NT2/D1 (cell line): ENCODE results near the gene NKX2-4.
"Not testable (repeated sequence)": the region's sequence is repeated elsewhere in the genome, so short reads cannot be mapped to it uniquely, and the experiment has no call there.

ENCODE experiments used
- DNase-seq: peaks from one replicate; pipeline ENCODE4 v3.0.0-alpha.2; 2011; ENCODE audit warnings: low read depth, low spot score
- H3K27me3 ChIP-seq: 2 replicates; pipeline ENCODE4 v1.6.0; 2011; ENCODE audit warnings: mild to moderate bottlenecking; ENCODE audit not compliant: insufficient read length, insufficient read depth
- H3K36me3 ChIP-seq: 2 replicates; pipeline ENCODE4 v1.6.1; 2011; ENCODE audit warnings: mild to moderate bottlenecking, low read length, mixed read lengths; ENCODE audit not compliant: insufficient read depth, insufficient read length
- H3K4me1 ChIP-seq: 2 replicates; pipeline ENCODE4 v1.5.1; 2011; ENCODE audit not compliant: insufficient read depth, insufficient read length
- H3K4me3 ChIP-seq: 2 replicates; pipeline ENCODE4 v1.5.1; 2011; ENCODE audit warnings: low read depth; ENCODE audit not compliant: insufficient read length
- H3K9ac ChIP-seq: 2 replicates; pipeline ENCODE4 v1.6.0; 2011; ENCODE audit warnings: low read depth; ENCODE audit not compliant: insufficient read length
- H3K9me3 ChIP-seq: 2 replicates; pipeline ENCODE4 v1.5.1; 2011; ENCODE audit warnings: mild to moderate bottlenecking, low read length; ENCODE audit not compliant: insufficient read depth
- SUZ12 ChIP-seq: IDR thresholded peaks from 2 replicates; pipeline ENCODE4 v1.6.1; 2011; ENCODE audit not compliant: insufficient read length, insufficient read depth; ENCODE audit errors: extremely low read depth
- YY1 ChIP-seq: IDR thresholded peaks from 2 replicates; pipeline ENCODE4 v1.6.1; 2011; ENCODE audit not compliant: insufficient read length, insufficient read depth
- ZNF274 ChIP-seq: IDR thresholded peaks from 2 replicates; pipeline ENCODE4 v1.6.1; 2011; ENCODE audit warnings: mild to moderate bottlenecking, low read depth, low read length

Gene NKX2-4

DNA sequence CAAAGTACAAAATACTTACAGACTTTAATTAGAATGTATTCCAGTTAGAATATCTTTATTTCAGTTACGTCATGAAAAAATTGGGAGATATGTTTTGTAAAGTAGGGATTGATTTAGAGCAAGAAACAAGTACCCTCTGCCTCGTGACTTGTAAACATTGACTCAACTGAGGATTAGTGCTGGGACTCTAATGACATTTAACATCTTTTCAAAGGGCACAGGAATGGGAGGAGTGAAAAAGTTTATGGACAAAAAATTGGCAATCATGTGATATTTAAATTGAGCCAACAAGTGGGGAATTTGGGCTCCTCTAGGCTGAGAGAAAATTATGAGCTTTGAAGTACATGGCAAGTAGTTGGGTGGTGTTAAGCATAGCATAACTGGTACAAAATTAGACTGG lies 25.3 kb downstream of the NKX2-4 start:
- DNase-seq: no peak
- Histone ChIP-seq H3K4me3 (no peak overlapping the region), H3K9ac (no peak overlapping the region), H3K4me1 (no peaks in the 10 kb centered on the region), H3K27me3 (no peaks in the 10 kb centered on the region), H3K9me3 (no peaks in the 10 kb centered on the region), H3K36me3 (peaks cover 20% of the 10 kb centered on the region)
- no peak for TF ChIP-seq SUZ12
- TF ChIP-seq ZNF274: no peak
- no peak for TF ChIP-seq YY1

GRCh38 chr20:21371193-21371592 lies 26.1 kb downstream of the NKX2-4 start:
- Histone ChIP-seq H3K4me1 (no peaks in the 10 kb centered on the region), H3K4me3 (no peak overlapping the region), H3K9me3 (no peaks in the 10 kb centered on the region), H3K36me3 (peaks cover 28% of the 10 kb centered on the region), H3K27me3 (no peaks in the 10 kb centered on the region), H3K9ac (no peak overlapping the region)
- TF ChIP-seq ZNF274: no peak
- no peak for TF ChIP-seq YY1
- TF ChIP-seq SUZ12: no peak
- DNase-seq: no peak

DNA sequence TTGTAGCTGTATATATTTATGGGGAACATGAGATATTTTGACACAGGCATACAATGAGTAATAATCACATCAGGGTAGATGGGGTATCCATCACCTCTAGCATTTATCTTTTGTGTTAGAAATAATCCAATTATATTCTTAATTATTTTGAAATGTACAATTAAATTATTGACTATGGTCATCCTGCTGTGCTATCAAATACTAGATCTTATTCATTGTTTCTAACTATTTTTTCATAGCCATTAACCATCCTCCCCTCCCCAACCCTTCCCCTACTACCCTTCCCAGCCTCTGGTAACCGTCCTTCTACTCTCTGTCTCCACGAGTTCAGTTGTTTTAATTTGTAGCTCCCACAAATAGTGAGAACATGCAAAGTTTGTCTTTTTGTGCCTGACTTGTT lies 28.5 kb downstream of the NKX2-4 start:
- Histone ChIP-seq H3K9ac (no peak overlapping the region), H3K4me3 (no peak overlapping the region), H3K9me3 (no peaks in the 10 kb centered on the region), H3K36me3 (peaks cover 38% of the 10 kb centered on the region), H3K4me1 (no peaks in the 10 kb centered on the region), H3K27me3 (no peaks in the 10 kb centered on the region)
- TF ChIP-seq YY1: no peak
- no peak for TF ChIP-seq SUZ12
- no peak for TF ChIP-seq ZNF274
- DNase-seq: no peak

DNA sequence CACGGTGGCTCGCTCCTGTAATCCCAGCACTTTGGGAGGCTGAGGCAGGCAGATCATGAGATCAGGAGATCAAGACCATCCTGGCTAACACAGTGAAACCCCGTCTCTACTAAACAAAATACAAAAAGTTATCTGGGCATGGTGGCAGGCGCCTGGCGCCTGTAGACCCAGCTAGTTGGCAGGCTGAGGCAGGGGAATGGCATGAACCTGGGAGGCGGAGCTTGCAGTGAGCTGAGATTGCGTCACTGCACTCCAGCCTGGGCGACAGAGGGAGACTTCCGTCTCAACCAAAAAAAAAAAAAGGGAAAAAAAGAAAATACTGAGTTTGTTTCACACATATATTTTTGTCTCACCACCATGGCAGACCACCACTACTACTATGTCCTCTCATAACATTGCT lies 31.1 kb downstream of the NKX2-4 start:
- H3K36me3 ChIP-seq: peaks cover 51% of the 10 kb centered on the region
- not testable (repeated sequence) for H3K4me3 ChIP-seq, H3K27me3 ChIP-seq, H3K9me3 ChIP-seq, DNase-seq, H3K9ac ChIP-seq, H3K4me1 ChIP-seq

- no peak for TF ChIP-seq YY1
- TF ChIP-seq ZNF274: no peak
- no peak for TF ChIP-seq SUZ12
- Histone ChIP-seq H3K9ac (no peak overlapping the region), H3K9me3 (no peaks in the 10 kb centered on the region), H3K4me3 (no peak overlapping the region), H3K36me3 (peaks cover 53% of the 10 kb centered on the region), H3K4me1 (no peaks in the 10 kb centered on the region), H3K27me3 (no peaks in the 10 kb centered on the region)
- no peak for DNase-seq
Observed at GRCh38 chr20:21365771-21366170, 31.6 kb downstream of the NKX2-4 start.

- Histone ChIP-seq H3K4me3 (no peak overlapping the region), H3K36me3 (peaks cover 60% of the 10 kb centered on the region)
Observed at GRCh38 chr20:21364413-21364812, 32.9 kb downstream of the NKX2-4 start.

DNA sequence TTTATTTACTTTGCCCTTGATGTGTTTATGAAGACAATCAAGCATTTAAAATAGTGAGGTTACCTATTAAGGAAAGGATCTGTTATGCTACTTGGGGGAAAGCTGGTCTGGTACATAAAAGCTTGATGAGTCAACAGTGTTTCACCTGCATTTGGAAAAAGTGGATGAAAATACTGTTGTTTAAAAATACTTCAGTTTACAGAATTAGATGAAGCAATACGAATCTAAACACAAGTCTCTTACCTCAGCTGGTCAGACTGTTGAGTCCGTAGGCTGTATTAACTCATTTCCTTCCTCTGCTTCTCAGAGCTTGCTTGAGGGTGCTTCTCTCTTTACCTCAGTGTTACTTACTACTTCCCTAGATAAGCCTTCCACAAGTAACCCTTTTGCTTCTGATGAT lies 36.1 kb downstream of the NKX2-4 start:
- Histone ChIP-seq H3K27me3 (no peaks in the 10 kb centered on the region), H3K9ac (no peak overlapping the region), H3K4me3 (no peak overlapping the region), H3K9me3 (no peaks in the 10 kb centered on the region), H3K36me3 (peaks cover 63% of the 10 kb centered on the region), H3K4me1 (no peaks in the 10 kb centered on the region)
- DNase-seq: no peak
- TF ChIP-seq YY1 (no peak), SUZ12 (no peak), ZNF274 (no peak)

More at GRCh38 chr20:21364413-21364812, 32.9 kb downstream of the NKX2-4 start:
- no peaks in the 10 kb centered on the region for H3K9me3 ChIP-seq
- no peak for TF ChIP-seq SUZ12
- H3K4me1 ChIP-seq: no peaks in the 10 kb centered on the region
- no peaks in the 10 kb centered on the region for H3K27me3 ChIP-seq
- DNase-seq: no peak
- no peak overlapping the region for H3K9ac ChIP-seq

- Histone ChIP-seq H3K4me1 (no peaks in the 10 kb centered on the region), H3K36me3 (peaks cover 66% of the 10 kb centered on the region), H3K4me3 (no peak overlapping the region), H3K9me3 (no peaks in the 10 kb centered on the region), H3K9ac (no peak overlapping the region), H3K27me3 (no peaks in the 10 kb centered on the region)
- TF ChIP-seq ZNF274 (no peak), YY1 (no peak), SUZ12 (no peak)
- no peak for DNase-seq
Observed at GRCh38 chr20:21360705-21361104, 36.6 kb downstream of the NKX2-4 start.
